Mesodermal cell (in vitro differentiated cells): ENCODE results near the gene PLXNA4.

Source experiments
- H3K27ac ChIP-seq: 2 replicates; pipeline ENCODE4 v1.7.0; 2013; ENCODE audit warnings: mild to moderate bottlenecking, low read depth, low read length, moderate library complexity; ENCODE audit not compliant: severe bottlenecking
- H3K36me3 ChIP-seq: 2 replicates; pipeline ENCODE4 v1.7.1; 2013; ENCODE audit warnings: mild to moderate bottlenecking, low read length, moderate library complexity; ENCODE audit not compliant: control insufficient read depth, insufficient read depth
- H3K4me1 ChIP-seq: one replicate; pipeline ENCODE4 v1.7.1; 2013; ENCODE audit warnings: mild to moderate bottlenecking, low read length; ENCODE audit not compliant: insufficient read depth, control insufficient read depth, poor library complexity, severe bottlenecking
- H3K4me3 ChIP-seq: 2 replicates; pipeline ENCODE4 v1.7.0; 2013; ENCODE audit warnings: low read length, control low read depth, mild to moderate bottlenecking; ENCODE audit not compliant: insufficient read depth, poor library complexity, severe bottlenecking; ENCODE audit errors: extremely low read depth
- H3K9me3 ChIP-seq: 2 replicates; pipeline ENCODE4 v1.7.1; 2013; ENCODE audit warnings: mild to moderate bottlenecking, low read length, moderate library complexity; ENCODE audit not compliant: control insufficient read depth
- WGBS, 2 experiments: methylation state at CpG; one replicate each; pipeline ENCODE4 v1.1.5; 2013; ENCODE audit warnings: missing lambda C conversion rate in 2 of 2; ENCODE audit not compliant: insufficient coverage in 2 of 2; 5-methylcytosine and 5-hydroxymethylcytosine counted together

The PLXNA4 gene

DNA sequence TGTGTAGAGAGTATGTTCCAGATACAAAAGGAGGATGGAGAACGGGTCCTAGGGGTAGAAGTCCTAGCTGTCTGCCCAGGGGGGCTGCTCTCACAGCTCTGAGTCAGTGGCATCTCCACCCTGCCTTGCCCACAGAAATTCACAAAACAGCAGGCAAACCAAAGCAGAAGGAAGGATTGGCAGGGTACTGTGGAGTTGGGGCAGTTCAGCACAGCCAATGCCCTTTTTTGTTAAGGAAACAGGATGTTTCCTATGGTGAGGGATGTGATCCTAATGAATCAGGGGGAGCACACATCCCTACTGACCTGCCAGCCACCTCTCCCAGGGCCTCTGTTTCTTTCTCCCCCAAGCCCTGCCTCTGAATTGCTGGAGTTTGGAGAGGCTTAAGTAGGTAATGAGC is 457.6 kb downstream of the PLXNA4 start:
- H3K36me3 ChIP-seq: no peaks in the 10 kb centered on the region
- H3K27ac ChIP-seq: no peak overlapping the region
- no CpG with 5 or more reads among the region's 1 CpG for WGBS, 2 experiments
- no peak overlapping the region for H3K4me3 ChIP-seq
- no peaks in the 10 kb centered on the region for H3K9me3 ChIP-seq
- peaks cover 4% of the 10 kb centered on the region for H3K4me1 ChIP-seq

DNA sequence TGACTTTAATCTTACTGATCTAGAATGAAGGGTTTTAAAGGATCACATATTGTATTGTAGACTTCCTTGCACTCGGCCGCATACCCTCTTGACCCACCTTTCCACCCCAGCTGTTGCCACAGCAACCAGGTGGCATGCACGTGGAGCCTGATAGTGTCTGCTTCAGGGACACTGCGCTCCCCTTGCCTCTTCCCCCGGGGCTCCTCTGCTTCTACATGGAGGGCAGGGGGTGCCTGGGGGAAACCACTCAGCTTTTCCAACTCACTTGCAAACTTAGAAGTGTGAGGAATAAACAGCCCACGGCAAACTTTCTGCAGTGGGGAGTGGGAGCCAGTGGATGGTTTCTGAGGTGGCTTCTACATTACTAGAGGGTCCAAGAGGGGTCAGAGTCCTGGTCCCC is 458.6 kb downstream of the PLXNA4 start:
- H3K36me3 ChIP-seq: no peaks in the 10 kb centered on the region
- peaks cover 4% of the 10 kb centered on the region for H3K4me1 ChIP-seq
- no peak overlapping the region for H3K4me3 ChIP-seq
- 88 to 92% methylated on average over 2 to 3 of the region's 6 CpGs for WGBS, 2 experiments
- no peak overlapping the region for H3K27ac ChIP-seq
- no peaks in the 10 kb centered on the region for H3K9me3 ChIP-seq

DNA sequence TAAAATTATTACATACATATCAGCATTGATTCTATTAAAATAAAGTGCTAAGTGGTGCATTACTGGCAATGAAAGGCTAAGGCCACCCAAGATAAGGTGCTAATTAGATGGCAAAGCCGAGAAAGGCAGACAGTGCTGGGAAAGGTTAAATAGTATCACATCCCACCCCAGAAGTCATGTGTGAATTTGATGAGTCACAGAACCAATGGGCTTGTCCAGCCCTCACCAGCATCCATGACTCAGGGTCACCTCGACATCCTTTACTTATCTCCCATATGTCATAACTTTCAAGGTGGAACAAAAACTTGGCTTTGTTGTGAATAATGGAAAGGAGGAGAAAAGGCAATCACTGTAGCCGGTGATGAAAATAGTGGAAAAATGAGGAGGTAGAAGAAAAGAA is 459.1 kb downstream of the PLXNA4 start:
- Histone ChIP-seq H3K36me3 (no peaks in the 10 kb centered on the region), H3K27ac (no peak overlapping the region), H3K4me1 (peaks cover 4% of the 10 kb centered on the region), H3K9me3 (no peaks in the 10 kb centered on the region), H3K4me3 (no peak overlapping the region)
- 40% methylated on average over 1 of the region's 3 CpGs; no CpG with 5 or more reads in 1 of the 2 experiments for WGBS, 2 experiments

DNA sequence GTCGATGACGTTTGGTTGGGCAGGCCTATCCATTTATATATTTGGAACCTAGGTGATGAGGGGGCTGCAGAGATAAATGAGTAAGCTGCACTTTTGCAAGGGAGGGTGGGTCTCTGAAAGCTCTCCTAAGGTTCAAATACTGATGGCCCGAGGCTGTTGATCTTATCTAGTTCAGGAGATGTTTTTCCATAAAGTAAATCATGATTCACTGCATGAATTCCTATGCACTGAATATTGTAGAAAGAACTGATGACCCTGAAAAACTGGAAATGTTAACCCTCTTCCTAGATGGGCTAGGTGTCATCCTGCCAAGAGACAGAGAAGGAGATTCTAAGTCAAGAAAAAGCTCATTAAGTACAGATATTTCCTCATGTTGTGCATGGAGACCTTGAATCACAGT is 459.9 kb downstream of the PLXNA4 start:
- Histone ChIP-seq H3K27ac (no peak overlapping the region), H3K9me3 (no peaks in the 10 kb centered on the region), H3K4me3 (no peak overlapping the region), H3K36me3 (no peaks in the 10 kb centered on the region), H3K4me1 (peaks cover 4% of the 10 kb centered on the region)
- WGBS, 2 experiments: 88 to 95% methylated on average over 2 to 3 of the region's 3 CpGs

DNA sequence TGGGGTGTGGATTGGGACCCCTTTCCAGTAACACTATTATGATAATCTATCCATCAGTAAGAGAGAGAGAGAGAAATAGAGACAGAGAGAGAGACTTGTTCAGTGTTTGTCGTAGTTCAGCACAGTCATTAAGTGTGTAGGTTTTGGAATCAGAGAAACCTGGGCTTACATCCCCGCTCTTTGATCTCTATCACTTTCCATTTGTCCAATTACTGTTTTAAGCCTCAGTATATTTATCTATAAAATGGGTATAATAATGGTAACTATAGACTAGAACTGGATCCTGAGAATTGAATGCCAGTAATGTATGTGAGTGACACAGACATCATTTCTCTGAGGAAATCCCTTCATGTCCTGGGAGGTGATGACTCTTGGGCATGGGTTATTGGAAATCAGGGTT is 460.5 kb downstream of the PLXNA4 start:
- no peaks in the 10 kb centered on the region for H3K36me3 ChIP-seq
- H3K4me1 ChIP-seq: peaks cover 4% of the 10 kb centered on the region
- no peak overlapping the region for H3K27ac ChIP-seq
- WGBS, 2 experiments: no CpG with 5 or more reads among the region's 2 CpGs
- no peak overlapping the region for H3K4me3 ChIP-seq
- no peaks in the 10 kb centered on the region for H3K9me3 ChIP-seq

DNA sequence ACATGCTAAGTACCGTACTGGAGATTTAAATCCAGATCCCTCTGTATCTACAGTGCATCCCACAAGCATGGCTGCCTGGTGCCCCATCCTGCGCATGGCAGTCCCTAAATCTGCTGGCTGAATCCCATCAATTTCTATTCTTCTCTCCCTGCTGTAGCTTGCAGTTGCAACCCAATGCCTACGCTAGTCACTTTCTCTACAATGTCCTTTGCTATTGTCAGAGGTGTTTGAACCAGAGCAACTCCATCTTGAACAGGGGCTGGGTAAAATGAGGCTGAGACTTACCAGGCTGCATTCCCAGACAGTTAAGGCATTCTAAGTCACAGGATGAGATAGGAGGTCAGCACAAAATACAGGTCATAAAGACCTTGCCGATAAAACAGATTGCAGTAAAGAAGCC is 461.2 kb downstream of the PLXNA4 start:
- WGBS, 2 experiments: 97% methylated on average over 3 to 4 of the region's 4 CpGs
- Histone ChIP-seq H3K9me3 (no peaks in the 10 kb centered on the region), H3K36me3 (no peaks in the 10 kb centered on the region), H3K4me3 (no peak overlapping the region), H3K4me1 (peaks cover 4% of the 10 kb centered on the region), H3K27ac (no peak overlapping the region)

DNA sequence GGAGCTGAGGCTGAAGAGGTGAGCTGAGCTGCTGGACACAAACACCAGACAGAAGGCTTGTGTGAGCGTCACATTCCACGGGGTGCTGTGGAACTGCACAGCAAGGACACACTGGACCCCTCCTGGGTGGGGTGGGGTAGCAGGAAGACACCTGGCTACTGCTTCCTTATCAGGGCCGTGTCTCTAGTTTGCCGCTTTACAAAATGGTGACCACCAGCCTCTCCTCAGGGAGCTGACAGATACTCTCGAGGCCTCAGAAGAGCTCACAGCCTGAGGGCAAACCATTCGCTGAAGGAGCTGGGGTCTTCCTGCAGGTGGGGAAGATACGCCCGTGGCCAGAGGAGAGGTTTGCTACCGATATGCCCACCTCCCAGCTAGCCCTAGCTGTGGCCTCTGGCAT is 461.9 kb downstream of the PLXNA4 start:
- peaks cover 4% of the 10 kb centered on the region for H3K4me1 ChIP-seq
- H3K36me3 ChIP-seq: no peaks in the 10 kb centered on the region
- no peaks in the 10 kb centered on the region for H3K9me3 ChIP-seq
- no peak overlapping the region for H3K27ac ChIP-seq
- 93 to 94% methylated on average over 8 to 9 of the region's 9 CpGs for WGBS, 2 experiments
- H3K4me3 ChIP-seq: no peak overlapping the region

DNA sequence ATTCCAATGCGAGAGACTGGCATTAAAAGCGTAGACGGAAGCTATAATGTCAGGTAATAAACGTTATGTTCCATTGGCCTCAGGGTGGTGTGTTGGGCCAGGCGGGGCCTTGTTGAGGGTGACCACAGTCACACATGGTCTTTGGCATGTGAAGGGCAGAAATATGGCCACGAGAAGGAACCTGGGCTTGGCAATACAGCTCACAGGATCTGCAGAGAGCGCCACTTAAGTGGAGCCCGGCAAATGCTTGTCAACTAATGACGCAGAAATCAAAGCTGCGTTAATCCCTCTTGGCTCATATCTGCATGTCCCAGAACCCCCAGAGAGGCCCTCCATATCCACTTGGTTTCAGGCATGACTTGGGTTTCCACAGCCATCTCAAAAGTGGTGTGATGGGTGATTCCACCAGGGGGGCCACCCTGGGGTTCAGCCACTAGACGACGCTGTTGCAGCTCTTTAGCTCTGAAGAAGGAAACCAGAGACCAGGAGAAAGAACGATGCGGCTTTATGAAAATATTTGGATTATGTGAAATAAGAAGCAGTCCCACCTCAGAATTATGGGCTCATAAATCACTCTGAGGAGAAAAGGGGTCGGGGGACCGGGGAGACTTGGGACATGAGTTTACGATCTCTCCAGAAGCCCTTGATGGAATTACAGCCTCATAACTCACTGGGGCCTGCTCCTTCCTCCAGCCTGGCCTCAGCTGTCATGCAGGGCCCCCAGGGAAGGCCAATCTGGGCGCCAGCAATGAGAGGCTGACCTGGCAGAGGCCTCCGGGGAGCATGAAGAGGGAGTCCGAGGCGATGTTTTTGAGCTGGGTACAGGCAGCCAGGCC is 462.5 kb downstream of the PLXNA4 start:
- no peak overlapping the region for H3K27ac ChIP-seq

DNA sequence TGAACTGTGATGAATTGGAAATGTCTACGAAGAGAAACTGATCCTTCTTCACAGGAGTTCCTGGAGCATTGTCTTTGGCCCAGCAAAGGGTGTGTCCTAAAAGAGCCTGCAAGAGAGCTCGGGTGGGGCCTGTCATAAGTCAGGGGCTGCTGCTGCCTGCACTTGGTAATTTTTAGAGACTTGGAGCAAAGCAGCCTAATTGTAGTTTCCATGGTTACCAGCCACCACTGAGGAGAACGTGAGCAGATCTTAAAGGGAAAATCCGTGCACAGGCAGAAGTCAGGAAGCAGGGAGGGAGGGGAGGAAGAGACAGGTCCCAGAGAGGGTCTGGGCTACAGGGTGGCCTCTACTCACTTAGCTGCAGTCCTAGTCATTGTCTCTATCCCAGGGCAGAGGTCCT is 463.6 kb downstream of the PLXNA4 start:
- WGBS, 2 experiments: 73 to 81% methylated on average over 3 to 4 of the region's 4 CpGs
- Histone ChIP-seq H3K9me3 (no peaks in the 10 kb centered on the region), H3K36me3 (no peaks in the 10 kb centered on the region), H3K4me3 (no peak overlapping the region), H3K4me1 (peaks cover 4% of the 10 kb centered on the region), H3K27ac (no peak overlapping the region)

More for the DNA sequence above, 462.5 kb downstream of the PLXNA4 start:
- no peaks in the 10 kb centered on the region for H3K9me3 ChIP-seq
- H3K4me1 ChIP-seq: peaks cover 4% of the 10 kb centered on the region
- 94 to 96% methylated on average over 20 to 21 of the region's 21 CpGs for WGBS, 2 experiments
- H3K36me3 ChIP-seq: no peaks in the 10 kb centered on the region
- H3K4me3 ChIP-seq: no peak overlapping the region

DNA sequence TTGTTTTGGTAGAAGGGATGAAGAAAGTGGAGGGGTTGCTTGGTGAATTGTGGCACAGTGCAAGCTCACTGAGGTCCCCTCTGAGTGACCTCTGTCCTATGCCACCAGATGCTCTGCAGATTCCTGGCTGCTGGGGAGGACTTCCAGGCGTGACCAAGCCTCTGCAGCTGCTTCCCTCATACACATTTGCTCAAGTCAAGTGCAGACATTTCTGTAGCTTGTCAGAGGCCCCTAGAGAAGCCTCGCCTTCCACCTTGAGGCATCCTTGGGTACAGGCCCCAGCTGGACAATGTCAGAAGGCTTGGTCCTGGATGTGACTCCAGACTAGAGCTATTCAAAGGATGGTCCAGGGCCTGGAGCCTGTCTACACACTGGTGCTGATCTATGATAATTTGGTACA is 464.2 kb downstream of the PLXNA4 start:
- H3K9me3 ChIP-seq: no peaks in the 10 kb centered on the region
- H3K4me3 ChIP-seq: no peak overlapping the region
- peaks cover 4% of the 10 kb centered on the region for H3K4me1 ChIP-seq
- 100% methylated on average over 2 of the region's 2 CpGs; no CpG with 5 or more reads in 1 of the 2 experiments for WGBS, 2 experiments
- no peaks in the 10 kb centered on the region for H3K36me3 ChIP-seq
- no peak overlapping the region for H3K27ac ChIP-seq

DNA sequence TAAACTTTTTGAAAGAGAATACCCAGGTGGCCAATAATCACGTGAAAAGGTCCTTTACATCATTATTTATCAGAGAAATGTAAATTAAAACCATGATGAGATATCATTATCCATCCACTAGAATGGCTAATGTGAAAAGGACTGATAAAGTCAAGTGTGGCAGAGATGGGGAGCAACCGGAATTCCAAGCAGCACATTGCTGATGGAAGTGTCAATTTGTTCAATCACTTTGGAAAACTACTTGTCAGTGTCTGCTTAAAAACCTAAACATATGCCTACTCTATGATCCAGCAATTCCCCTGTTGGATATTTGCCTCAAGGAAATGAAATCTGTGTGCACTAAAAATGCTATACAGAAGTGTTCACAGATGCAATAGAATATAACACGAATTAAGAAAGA is 465.6 kb downstream of the PLXNA4 start:
- 86% methylated on average over 1 of the region's 3 CpGs; no CpG with 5 or more reads in 1 of the 2 experiments for WGBS, 2 experiments
- H3K36me3 ChIP-seq: no peaks in the 10 kb centered on the region

More for the DNA sequence above, 465.6 kb downstream of the PLXNA4 start:
- H3K27ac ChIP-seq: no peak overlapping the region
- no peaks in the 10 kb centered on the region for H3K4me1 ChIP-seq
- H3K4me3 ChIP-seq: no peak overlapping the region
- no peaks in the 10 kb centered on the region for H3K9me3 ChIP-seq
